H1 (cell line): ENCODE data around the gene ICA1. TPM values are rescaled to one million over a fixed set of nuclear protein-coding genes. Genes with fewer than 3 reads are reported as not detected.

Source experiments
- BCL11A ChIP-seq, 2 experiments: IDR thresholded peaks; one replicate each; pipeline ENCODE4 v1.6.1; 2011; ENCODE audit warnings: low read depth in 2 of 2, low read length in 2 of 2, mild to moderate bottlenecking in 2 of 2
- BRCA1 ChIP-seq: IDR thresholded peaks from 2 replicates; pipeline ENCODE4 v1.6.1; 2012; ENCODE audit warnings: low read depth, low read length, improper control_type of control experiment
- EZH2 ChIP-seq: fragments of 200-600 bp; sonication (generic); IDR thresholded peaks from 2 replicates; pipeline ENCODE4 v1.7.1; 2012; ENCODE audit warnings: low read depth, mild to moderate bottlenecking, moderate library complexity, low read length, inconsistent platforms; ENCODE audit not compliant: severe bottlenecking
- JUND ChIP-seq: IDR thresholded peaks from 2 replicates; pipeline ENCODE4 v1.6.1; 2011; ENCODE audit warnings: mild to moderate bottlenecking, improper control_type of control experiment, low read length
- POLR2A ChIP-seq, 2 experiments: IDR thresholded peaks; 1 replicate in 1 of 2; 2 replicates in 1 of 2; pipeline ENCODE4 v1.6.1; 2011; ENCODE audit warnings: low read depth in 2 of 2, low read length in 2 of 2, mild to moderate bottlenecking in 2 of 2; ENCODE audit errors: control extremely low read depth in 1 of 2
- POU5F1 ChIP-seq: IDR thresholded peaks from 2 replicates; pipeline ENCODE4 v1.6.1; 2011; ENCODE audit warnings: low read depth, mild to moderate bottlenecking, low read length, moderate library complexity
- SP4 ChIP-seq: IDR thresholded peaks from 2 replicates; pipeline ENCODE4 v1.6.1; 2012; ENCODE audit warnings: low read length, inconsistent platforms
- polyA plus RNA-seq, 7 experiments: library from polyadenylated mRNA; depleted of rRNA in 3 of 7; stranded (reverse) in 5 of 7; unstranded in 2 of 7; fragments of >200 nt in 5 of 7; fragments of 200-250 nt in 2 of 7; gene quantifications; 1 replicate in 5 of 7; 2 replicates in 1 of 7; 4 replicates in 1 of 7; pipeline versions ENCODE4 v1.2.1 to v1.2.3, GENCODE V29; 2011 to 2013; ENCODE audit warnings: missing spikeins in 2 of 7, mixed read lengths in 2 of 7
- total RNA-seq: library from RNA; stranded (reverse); fragmentation: NEBNext Ultra II Directional; extraction: Animal tissue kit (Norgen Biotek cat#: 25700); gene quantifications from 2 replicates; pipeline ENCODE4 v1.2.1, GENCODE V29; 2021
- TF ChIP-seq, protein P1 (sequence below): fragments of 300-600 bp; sonication (generic); IDR thresholded peaks from 2 replicates; pipeline ENCODE4 v1.7.1; 2012; ENCODE audit warnings: low read length, moderate library complexity, mild to moderate bottlenecking, inconsistent platforms; ENCODE audit not compliant: insufficient replicate concordance

The ICA1 gene
- total and polyA plus RNA-seq, 2 of the 8 experiments (the other 6 are each of a cell fraction or from before 2014, with no cell fraction given): 14.9 to 37.1 TPM

DNA sequence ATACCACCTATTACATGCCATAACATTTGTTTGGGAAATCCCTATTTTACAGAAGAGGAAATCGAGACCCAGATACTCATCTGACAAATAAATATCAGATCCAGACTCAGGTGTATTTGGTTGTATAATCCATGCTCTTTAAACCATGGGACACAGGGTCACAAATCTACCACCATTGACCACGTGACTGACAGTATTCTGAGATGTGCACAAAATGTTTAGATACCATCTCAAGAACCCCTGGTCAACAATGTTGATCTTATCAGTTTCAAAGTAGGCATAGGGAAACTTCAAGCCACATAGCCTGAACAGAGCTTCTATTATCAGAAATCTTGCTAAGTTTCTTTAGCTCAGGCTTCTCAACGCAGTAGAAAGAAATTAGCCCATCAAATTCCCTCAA is 93.6 kb downstream of the ICA1 start (continued):
- TF ChIP-seq, protein P1, sequence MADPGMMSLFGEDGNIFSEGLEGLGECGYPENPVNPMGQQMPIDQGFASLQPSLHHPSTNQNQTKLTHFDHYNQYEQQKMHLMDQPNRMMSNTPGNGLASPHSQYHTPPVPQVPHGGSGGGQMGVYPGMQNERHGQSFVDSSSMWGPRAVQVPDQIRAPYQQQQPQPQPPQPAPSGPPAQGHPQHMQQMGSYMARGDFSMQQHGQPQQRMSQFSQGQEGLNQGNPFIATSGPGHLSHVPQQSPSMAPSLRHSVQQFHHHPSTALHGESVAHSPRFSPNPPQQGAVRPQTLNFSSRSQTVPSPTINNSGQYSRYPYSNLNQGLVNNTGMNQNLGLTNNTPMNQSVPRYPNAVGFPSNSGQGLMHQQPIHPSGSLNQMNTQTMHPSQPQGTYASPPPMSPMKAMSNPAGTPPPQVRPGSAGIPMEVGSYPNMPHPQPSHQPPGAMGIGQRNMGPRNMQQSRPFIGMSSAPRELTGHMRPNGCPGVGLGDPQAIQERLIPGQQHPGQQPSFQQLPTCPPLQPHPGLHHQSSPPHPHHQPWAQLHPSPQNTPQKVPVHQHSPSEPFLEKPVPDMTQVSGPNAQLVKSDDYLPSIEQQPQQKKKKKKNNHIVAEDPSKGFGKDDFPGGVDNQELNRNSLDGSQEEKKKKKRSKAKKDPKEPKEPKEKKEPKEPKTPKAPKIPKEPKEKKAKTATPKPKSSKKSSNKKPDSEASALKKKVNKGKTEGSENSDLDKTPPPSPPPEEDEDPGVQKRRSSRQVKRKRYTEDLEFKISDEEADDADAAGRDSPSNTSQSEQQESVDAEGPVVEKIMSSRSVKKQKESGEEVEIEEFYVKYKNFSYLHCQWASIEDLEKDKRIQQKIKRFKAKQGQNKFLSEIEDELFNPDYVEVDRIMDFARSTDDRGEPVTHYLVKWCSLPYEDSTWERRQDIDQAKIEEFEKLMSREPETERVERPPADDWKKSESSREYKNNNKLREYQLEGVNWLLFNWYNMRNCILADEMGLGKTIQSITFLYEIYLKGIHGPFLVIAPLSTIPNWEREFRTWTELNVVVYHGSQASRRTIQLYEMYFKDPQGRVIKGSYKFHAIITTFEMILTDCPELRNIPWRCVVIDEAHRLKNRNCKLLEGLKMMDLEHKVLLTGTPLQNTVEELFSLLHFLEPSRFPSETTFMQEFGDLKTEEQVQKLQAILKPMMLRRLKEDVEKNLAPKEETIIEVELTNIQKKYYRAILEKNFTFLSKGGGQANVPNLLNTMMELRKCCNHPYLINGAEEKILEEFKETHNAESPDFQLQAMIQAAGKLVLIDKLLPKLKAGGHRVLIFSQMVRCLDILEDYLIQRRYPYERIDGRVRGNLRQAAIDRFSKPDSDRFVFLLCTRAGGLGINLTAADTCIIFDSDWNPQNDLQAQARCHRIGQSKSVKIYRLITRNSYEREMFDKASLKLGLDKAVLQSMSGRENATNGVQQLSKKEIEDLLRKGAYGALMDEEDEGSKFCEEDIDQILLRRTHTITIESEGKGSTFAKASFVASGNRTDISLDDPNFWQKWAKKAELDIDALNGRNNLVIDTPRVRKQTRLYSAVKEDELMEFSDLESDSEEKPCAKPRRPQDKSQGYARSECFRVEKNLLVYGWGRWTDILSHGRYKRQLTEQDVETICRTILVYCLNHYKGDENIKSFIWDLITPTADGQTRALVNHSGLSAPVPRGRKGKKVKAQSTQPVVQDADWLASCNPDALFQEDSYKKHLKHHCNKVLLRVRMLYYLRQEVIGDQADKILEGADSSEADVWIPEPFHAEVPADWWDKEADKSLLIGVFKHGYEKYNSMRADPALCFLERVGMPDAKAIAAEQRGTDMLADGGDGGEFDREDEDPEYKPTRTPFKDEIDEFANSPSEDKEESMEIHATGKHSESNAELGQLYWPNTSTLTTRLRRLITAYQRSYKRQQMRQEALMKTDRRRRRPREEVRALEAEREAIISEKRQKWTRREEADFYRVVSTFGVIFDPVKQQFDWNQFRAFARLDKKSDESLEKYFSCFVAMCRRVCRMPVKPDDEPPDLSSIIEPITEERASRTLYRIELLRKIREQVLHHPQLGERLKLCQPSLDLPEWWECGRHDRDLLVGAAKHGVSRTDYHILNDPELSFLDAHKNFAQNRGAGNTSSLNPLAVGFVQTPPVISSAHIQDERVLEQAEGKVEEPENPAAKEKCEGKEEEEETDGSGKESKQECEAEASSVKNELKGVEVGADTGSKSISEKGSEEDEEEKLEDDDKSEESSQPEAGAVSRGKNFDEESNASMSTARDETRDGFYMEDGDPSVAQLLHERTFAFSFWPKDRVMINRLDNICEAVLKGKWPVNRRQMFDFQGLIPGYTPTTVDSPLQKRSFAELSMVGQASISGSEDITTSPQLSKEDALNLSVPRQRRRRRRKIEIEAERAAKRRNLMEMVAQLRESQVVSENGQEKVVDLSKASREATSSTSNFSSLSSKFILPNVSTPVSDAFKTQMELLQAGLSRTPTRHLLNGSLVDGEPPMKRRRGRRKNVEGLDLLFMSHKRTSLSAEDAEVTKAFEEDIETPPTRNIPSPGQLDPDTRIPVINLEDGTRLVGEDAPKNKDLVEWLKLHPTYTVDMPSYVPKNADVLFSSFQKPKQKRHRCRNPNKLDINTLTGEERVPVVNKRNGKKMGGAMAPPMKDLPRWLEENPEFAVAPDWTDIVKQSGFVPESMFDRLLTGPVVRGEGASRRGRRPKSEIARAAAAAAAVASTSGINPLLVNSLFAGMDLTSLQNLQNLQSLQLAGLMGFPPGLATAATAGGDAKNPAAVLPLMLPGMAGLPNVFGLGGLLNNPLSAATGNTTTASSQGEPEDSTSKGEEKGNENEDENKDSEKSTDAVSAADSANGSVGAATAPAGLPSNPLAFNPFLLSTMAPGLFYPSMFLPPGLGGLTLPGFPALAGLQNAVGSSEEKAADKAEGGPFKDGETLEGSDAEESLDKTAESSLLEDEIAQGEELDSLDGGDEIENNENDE: no peak
- TF ChIP-seq BCL11A (IDR thresholded peaks at IDR 0.05; ENCODE audit: low read depth in 2 of 2, low read length in 2 of 2) (no peak), POU5F1 (no peak), JUND (no peak), BRCA1 (no peak), SP4 (no peak), POLR2A (IDR thresholded peaks at IDR 0.05; ENCODE audit: control extremely low read depth in 1 of 2, low read depth in 2 of 2, low read length in 2 of 2) (no peak), EZH2 (no peak)
